Neural cell (in vitro differentiated cells): ENCODE measurements around the gene ATP6V0E2.

Experiments
- CTCF ChIP-seq: fragments of 450-650 bp; IDR thresholded peaks from 2 replicates; pipeline ENCODE4 v1.5.1; 2014; ENCODE audit warnings: antibody characterized with exemption, mild to moderate bottlenecking, moderate library complexity; ENCODE audit not compliant: poor library complexity, severe bottlenecking
- EZH2 ChIP-seq: fragments of 200-600, 300-800 bp; shearing (Covaris generic), sonication (generic); IDR thresholded peaks from 2 replicates; pipeline ENCODE4 v1.6.1; 2014; ENCODE audit warnings: antibody characterized with exemption, low read length, borderline replicate concordance, mild to moderate bottlenecking; ENCODE audit not compliant: insufficient read depth, poor library complexity, severe bottlenecking
- POLR2AphosphoS5 ChIP-seq: IDR thresholded peaks from 2 replicates; pipeline ENCODE4 v1.6.1; 2012
- REST ChIP-seq: IDR thresholded peaks from 2 replicates; pipeline ENCODE4 v1.6.1; 2012; ENCODE audit warnings: borderline replicate concordance

- TF ChIP-seq CTCF (no peak), REST (no peak), EZH2 (no peak), POLR2AphosphoS5 (no peak)
These were observed 8.3 kb upstream of the ATP6V0E2 start for GRCh38 chr7:149865437-149865836.
